NCI-H2029 (cell line): Measurements from ENCODE around the gene PHLDB1.
"Not testable (repeated sequence)": the region's sequence is repeated elsewhere in the genome, so short reads cannot be mapped to it uniquely, and the experiment has no call there.

Source experiments
- DNase-seq: peaks from one replicate; lab custom pipeline; 2025; lab: John Stamatoyannopoulos, UW

PHLDB1 gene

DNA sequence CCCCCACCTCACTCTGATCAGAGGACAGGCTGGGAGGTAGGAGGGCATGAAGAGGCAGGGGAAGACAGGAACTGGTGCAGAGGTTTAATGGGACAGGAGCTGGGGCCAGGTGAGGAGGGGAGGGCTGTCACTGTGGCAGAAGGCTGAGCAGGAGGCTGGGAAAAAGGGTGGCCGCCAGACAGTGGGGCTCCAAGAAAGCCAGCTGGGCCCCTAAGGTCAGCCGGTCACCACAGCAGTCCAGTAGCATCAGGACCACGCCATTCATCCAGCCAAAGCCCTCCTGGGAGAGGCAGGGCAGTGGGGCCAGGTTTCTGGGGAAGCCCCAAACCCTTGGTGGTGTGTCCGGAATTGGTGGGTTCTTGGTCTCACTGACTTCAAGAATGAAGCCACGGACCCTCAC lies 80.5 kb downstream of the PHLDB1 start:
- DNase-seq = no peak

- not testable (repeated sequence) for DNase-seq
These were observed 80.9 kb downstream of the PHLDB1 start for GRCh38 chr11:118688339-118688738.

DNA sequence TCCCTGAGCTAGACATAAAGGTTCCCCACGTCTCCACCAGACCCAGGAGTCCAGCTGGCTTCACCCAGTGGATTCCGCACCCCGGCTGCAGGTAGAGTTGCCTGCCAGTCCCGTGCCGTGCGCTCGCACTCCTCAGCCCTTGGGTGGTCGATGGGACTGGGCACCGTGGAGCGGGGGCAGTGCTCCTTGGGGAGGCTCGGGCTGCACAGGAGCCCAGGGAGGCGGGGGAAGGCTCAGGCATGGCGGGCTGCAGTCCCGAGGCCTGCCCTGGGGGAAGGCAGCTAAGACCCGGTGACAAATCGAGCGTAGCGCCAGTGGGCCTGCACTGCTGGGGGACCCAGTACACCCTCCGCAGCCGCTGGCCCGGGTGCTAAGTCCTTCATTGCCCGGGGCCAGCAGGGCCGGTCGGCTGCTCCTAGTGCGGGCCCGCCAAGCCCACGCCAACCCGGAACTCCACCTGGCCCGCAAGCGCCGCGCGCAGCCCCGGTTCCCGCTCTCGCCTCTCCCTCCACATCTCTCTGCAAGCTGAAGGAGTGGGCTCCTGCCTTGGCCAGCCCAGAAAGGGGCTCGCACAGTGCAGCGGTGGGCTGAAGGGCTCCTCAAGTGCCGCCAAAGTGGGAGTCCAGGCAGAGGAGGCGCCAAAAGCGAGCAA lies 81.6 kb downstream of the PHLDB1 start:
- no peak for DNase-seq

DNA sequence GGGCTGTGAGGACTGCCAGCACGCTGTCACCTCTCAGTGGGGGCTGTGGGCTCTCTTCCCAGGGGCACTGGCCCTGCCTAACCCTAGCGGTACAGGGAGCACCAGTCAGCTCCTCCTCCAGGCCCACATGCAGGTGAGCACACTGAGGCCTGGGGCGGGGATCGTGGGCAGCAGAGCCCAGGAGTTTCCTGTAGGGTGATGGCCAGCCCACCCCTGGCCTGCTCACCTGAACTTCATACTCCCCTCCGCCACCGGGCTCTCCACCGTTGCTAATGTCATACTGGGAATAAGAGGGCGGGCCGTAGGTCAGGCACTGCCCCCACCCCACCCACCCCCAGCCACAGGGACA lies 82.1 kb downstream of the PHLDB1 start:
- DNase-seq = no peak

GRCh38 chr11:118689852-118690552 lies 82.6 kb downstream of the PHLDB1 start:
- peak; percentile 85 for DNase-seq

DNA sequence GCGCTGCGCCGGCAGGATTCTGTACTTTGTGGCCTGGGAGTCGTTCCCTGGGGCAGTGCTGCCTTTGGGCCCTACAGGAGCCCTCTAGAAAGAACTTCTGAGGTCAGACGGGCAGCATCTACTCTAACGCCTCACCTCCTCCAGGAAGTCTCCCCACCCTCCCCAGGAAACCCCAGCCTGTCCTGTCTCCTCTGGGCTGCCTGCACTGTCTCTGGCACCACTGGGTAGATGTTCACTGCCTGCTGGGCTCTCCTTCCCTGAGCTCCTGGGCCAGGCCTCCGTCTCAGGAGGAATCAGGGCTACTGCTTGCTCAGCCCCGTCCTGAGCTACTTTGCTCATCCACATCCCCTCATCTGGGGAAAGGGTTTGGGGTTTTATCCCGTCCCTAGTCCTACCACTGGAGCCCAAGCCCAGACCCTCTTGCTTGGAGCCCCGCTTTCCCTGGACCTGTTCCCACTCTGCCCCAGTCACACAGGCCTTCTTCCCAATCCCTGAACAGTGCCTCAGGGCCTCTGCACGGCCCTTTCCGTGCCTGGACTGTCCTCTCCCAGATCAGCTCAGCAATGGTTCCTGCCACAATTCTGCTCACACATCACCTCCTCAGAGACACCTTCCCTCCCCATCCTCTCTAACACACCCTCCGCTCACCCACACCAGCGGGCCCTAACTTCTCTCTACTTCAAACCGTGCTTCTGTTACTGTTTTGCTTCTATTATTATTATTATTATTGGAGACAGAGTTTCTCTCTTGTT lies 83.3 kb downstream of the PHLDB1 start:
- no peak for DNase-seq

DNA sequence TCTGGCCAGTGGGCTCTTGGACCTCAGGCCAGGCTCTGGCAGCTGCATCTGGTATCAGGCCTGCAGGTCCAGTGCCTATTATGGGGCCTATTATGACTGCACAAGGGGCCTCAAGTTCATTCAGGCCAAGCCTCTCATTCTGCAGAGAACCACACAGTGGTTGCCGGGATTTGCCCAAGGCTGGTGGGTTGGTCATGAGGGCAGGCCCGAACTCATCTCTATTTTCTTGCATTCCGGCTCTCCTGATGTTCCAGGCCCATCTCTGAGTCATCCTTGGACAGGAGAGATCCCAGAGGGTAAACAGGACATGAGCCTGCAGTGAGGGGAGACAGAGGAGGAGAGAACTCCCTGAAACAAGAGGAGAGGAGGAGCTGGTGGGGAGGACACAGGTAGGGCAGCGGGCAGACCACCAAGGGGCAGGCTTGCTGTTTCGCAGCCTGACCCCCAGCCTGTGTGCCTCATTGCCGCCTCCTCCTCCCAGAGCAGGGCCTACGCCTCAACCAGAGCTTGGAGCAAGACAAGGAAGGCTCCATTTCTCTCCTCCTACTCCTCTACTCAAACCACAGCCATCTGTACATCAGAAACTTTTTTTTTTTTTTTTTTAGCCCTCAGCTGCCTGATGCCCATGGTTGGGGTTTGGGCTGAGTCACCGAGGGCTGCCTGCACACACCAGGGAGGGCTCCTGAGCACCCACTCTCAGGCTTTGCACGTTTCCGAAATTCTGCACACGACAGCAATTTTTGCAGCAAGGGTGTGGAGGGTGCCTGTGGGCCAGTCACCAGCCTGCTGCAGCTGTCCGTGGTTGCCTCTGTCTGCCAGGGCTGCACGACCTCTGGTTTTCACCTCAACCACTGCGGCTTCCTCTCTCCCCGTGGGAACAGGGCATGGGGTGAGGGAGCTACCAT lies 84.8 kb downstream of the PHLDB1 start:
- no peak for DNase-seq

DNA sequence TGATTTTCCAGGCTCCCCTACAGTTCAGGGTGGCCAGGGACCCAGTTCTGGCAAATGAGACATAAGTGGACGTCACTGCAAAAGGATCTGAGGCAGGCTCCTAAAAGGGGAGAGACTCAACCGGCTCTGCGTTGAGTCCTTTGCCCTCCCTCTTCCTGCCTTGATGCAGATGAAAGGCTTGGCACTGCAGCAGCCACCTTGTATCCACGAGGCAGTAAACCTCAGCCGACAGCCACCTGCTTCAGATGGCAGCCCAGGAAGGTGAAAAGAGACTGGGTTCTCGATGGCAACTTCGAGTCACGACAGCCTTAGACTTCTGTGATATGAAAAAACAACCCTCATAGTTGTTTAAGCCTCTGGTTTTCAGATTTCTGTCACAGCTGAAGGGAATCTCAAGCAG lies 86.8 kb downstream of the PHLDB1 start:
- DNase-seq = no peak

DNA sequence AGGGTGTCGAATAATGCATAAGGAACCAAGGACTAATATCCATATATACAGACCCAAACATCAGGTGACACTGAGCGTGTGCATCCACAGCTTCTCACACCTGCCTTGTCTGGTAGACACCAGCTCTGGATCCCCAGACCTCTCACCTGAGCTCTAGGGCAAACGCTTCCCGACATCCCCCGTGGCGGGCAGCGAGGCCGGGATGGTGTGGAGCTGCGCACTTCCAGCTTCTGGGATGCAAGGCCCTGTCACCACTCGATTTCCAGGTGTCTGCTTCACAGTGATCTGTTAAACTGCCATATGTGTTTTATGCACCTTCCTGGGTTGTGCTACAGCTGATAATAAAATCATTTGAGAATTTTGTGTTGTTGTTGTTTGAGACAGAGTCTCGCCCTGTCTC lies 87.4 kb downstream of the PHLDB1 start:
- no peak for DNase-seq

GRCh38 chr11:118696673-118697226 lies 89.3 kb downstream of the PHLDB1 start:
- no peak for DNase-seq

DNA sequence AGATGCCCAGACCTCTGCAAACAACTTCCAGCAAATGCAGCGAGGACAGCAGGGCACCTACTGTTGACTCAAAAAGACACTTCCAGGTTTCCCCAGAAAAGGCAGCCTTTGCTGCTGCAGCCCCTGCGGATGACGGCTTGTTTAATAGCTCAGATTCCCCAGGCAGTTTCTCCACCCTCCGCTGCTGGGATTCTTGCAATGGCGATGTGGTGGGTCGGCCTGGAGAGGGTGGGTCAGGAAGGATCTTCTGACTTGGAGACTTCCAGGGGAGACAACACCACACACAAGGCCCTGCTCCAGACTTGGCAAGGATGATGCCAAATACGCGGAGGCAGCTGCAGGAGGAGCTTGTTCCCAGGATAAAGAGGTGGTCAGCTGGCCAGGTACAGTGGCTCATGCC lies 89.9 kb downstream of the PHLDB1 start:
- no peak for DNase-seq

GRCh38 chr11:118699506-118700220 lies 92.2 kb downstream of the PHLDB1 start:
- no peak for DNase-seq

- no peak for DNase-seq
These were observed 96.2 kb downstream of the PHLDB1 start for GRCh38 chr11:118703563-118704106.

GRCh38 chr11:118705111-118705741 lies 97.8 kb downstream of the PHLDB1 start:
- DNase-seq = no peak

- no peak for DNase-seq
These were observed 98.6 kb downstream of the PHLDB1 start for GRCh38 chr11:118705791-118706545.

DNA sequence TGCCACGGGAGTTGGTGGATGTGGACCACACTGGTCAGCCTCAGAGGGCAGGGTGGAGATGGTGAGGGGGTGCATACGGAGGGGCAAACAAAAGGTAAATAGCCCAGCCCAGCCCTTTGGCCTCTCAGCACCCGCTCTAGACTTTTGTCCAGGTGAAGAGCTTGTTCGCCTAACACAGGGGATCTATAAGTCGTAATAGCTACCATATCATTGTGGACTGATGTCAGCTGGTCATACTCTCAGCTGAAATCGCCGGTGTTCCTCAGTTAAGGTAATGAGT lies 99.1 kb downstream of the PHLDB1 start:
- no peak for DNase-seq
